Activated CD4-positive, alpha-beta memory T cell treated with anti-CD3 and anti-CD28 coated beads, Interleukin-2, amount 10 ng/mL, durations not matched to agents 7 days and 5 days (primary cell): ENCODE measurements around the gene SLC25A15. TPM values are rescaled to one million over a fixed set of nuclear protein-coding genes. Genes with fewer than 3 reads are reported as not detected.
A peak's percentile ranks its signal among the peaks of the same experiment; 100 is the strongest.

Source experiments
- CTCF ChIA-PET: fragments of 350-600 bp; sonication (Branson Sonifier 250); formaldehyde crosslinking; loops from one replicate; lab custom pipeline; 2021; ENCODE audit warnings: antibody characterized with exemption, inconsistent platforms; lab: Charles Lee
- POLR2A ChIA-PET: fragments of 350-600 bp; sonication (Branson Sonifier 250); formaldehyde crosslinking; loops from one replicate; lab custom pipeline; 2021; ENCODE audit warnings: antibody characterized with exemption; lab: Charles Lee
- DNase-seq: peaks from one replicate; pipeline ENCODE4 v3.0.0-alpha.2; 2020
- H3K27ac Mint-ChIP-seq: one replicate; pipeline ENCODE4 v1.8.0; 2021; ENCODE audit warnings: mild to moderate bottlenecking, mixed read lengths
- H3K27me3 Mint-ChIP-seq: one replicate; pipeline ENCODE4 v1.8.0; 2021; ENCODE audit warnings: mixed read lengths
- H3K36me3 Mint-ChIP-seq: one replicate; pipeline ENCODE4 v1.8.0; 2021; ENCODE audit warnings: low read depth, mixed read lengths
- H3K4me1 Mint-ChIP-seq: one replicate; pipeline ENCODE4 v1.8.0; 2021; ENCODE audit warnings: mixed read lengths
- H3K4me3 Mint-ChIP-seq: one replicate; pipeline ENCODE4 v1.8.0; 2021; ENCODE audit warnings: mild to moderate bottlenecking, mixed read lengths
- H3K9me3 Mint-ChIP-seq: one replicate; pipeline ENCODE4 v1.8.0; 2021; ENCODE audit warnings: mixed read lengths
- total RNA-seq, 2 experiments: library from RNA; stranded (reverse); gene quantifications; one replicate each; pipeline ENCODE4 v1.2.3, GENCODE V29; 2021

SLC25A15 gene
- total RNA-seq, result 1 to 10 TPM; 8.2 to 9.8 TPM

- Mint-ChIP-seq H3K4me3 (peak within 1 kb of the TSS; percentile 75), H3K9me3 (no peaks in the 10 kb centered on the region), H3K27me3 (no peaks in the 10 kb centered on the region), H3K27ac (peak within 1 kb of the TSS; percentile 68), H3K4me1 (peaks cover 36% of the 10 kb centered on the region), H3K36me3 (no peaks in the 10 kb centered on the region)
- DNase-seq, result peak; percentile 76
- ChIA-PET CTCF (interaction anchor here (0.9 to 2.8 kb wide), 3 partner anchors 9 to 132 kb away, joined by 3 to 29 read pairs (median 6); no protein-coding TSS in a partner anchor), POLR2A (interaction anchor here (0.9 to 3.9 kb wide), 12 partner anchors 9 to 523 kb away, joined by 3 to 26 read pairs (median 3); partner anchors contain the start of gene KBTBD7)
Measured at GRCh38 chr13:40789275-40790153, at the start of gene SLC25A15. TSS of gene SLC25A15 (plus strand) at chr13:40789611. CDS start at chr13:40793227, 3,616 bp downstream.

DNA sequence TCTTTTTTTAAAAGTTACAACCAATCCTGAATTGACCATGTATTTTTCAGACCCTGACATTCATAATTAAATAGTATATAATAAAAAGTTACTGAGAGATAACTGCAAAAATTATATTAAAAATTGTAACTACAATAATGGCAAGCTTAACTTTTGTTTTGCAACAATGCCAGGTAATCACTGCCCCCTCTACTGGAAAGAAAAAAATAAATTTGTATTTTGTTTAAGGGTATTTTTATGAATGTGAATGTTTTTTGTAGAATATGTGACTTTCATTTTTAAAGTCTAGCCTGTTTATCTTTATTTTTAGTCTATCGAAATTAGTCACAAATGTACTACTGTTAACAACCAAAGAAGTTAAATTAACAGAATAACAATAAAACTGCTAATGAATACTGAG, 40.1 kb upstream of the SLC25A15 start:
- DNase-seq, result no peak
- Mint-ChIP-seq H3K27ac (no peak overlapping the region), H3K36me3 (peaks cover 38% of the 10 kb centered on the region), H3K4me3 (no peak overlapping the region), H3K9me3 (no peaks in the 10 kb centered on the region), H3K4me1 (peaks cover 3% of the 10 kb centered on the region), H3K27me3 (no peaks in the 10 kb centered on the region)
- CTCF ChIA-PET, result interaction anchor here (1.3 kb wide), 1 partner anchor 48 kb away, joined by 3 read pairs; no protein-coding TSS in a partner anchor
- POLR2A ChIA-PET, result interaction anchor here (1.3 kb wide), 1 partner anchor 28 kb away, joined by 3 read pairs; no protein-coding TSS in a partner anchor

- Mint-ChIP-seq H3K27me3 (no peaks in the 10 kb centered on the region), H3K4me1 (peaks cover 6% of the 10 kb centered on the region), H3K27ac (no peak overlapping the region), H3K4me3 (no peak overlapping the region), H3K36me3 (peaks cover 61% of the 10 kb centered on the region), H3K9me3 (no peaks in the 10 kb centered on the region)
- POLR2A ChIA-PET, result no interaction called here
- CTCF ChIA-PET, result no interaction called here
- DNase-seq, result no peak
Measured at GRCh38 chr13:40755082-40755700, 34.2 kb upstream of the SLC25A15 start.

DNA sequence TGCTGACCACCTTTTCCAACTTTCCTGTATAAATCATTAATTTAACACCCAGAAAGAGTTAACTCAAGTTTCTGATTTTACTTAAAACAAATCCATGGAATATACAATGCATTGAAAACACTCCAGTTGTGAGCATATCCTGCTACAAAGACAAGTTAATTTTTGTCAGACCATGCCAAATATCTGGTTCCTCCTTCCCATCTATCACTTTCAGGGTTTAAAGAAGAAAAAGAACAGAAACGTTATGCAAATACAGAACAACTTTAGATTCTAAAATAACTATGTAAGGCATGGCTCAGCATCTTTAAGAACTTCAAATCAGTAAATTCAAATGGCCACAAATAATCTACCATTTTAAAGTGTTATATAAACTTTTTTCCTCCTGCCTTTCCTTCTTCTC, 33.4 kb upstream of the SLC25A15 start:
- H3K9me3 Mint-ChIP-seq, result no peaks in the 10 kb centered on the region
- CTCF ChIA-PET, result no interaction called here
- no peak for DNase-seq
- POLR2A ChIA-PET, result no interaction called here
- H3K4me1 Mint-ChIP-seq, result peaks cover 6% of the 10 kb centered on the region
- no peak overlapping the region for H3K4me3 Mint-ChIP-seq
- H3K36me3 Mint-ChIP-seq, result peaks cover 62% of the 10 kb centered on the region
- no peaks in the 10 kb centered on the region for H3K27me3 Mint-ChIP-seq
- no peak overlapping the region for H3K27ac Mint-ChIP-seq

DNA sequence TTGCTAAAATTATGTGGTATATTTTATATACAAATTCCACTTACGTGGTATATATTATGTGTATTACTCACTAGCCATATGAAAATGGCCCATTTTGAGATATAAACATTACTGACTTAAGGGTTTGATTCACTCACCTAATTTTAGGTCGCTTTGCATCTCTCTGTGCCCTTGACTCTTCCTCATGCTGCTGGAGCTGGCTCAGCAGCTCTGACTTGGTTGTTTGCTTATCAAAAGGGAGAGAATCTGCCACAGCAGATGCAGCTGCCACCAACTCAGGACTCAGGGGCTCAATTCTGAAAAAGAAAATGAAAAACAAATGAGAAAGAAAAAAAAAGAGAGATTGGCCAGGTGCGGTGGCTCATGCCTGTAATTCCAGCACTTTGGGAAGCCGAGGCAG, 30.6 kb upstream of the SLC25A15 start:
- peaks cover 16% of the 10 kb centered on the region for H3K4me1 Mint-ChIP-seq
- H3K27ac Mint-ChIP-seq, result no peak overlapping the region
- ChIA-PET CTCF (no interaction called here), POLR2A (no interaction called here)
- H3K36me3 Mint-ChIP-seq, result peaks cover 52% of the 10 kb centered on the region
- no peak overlapping the region for H3K4me3 Mint-ChIP-seq
- no peak for DNase-seq
- no peaks in the 10 kb centered on the region for H3K27me3 Mint-ChIP-seq
- H3K9me3 Mint-ChIP-seq, result no peaks in the 10 kb centered on the region

GRCh38 chr13:40762849-40763248, 26.6 kb upstream of the SLC25A15 start:
- H3K36me3 Mint-ChIP-seq, result peaks cover 43% of the 10 kb centered on the region
- H3K27me3 Mint-ChIP-seq, result no peaks in the 10 kb centered on the region
- ChIA-PET CTCF (no interaction called here), POLR2A (no interaction called here)
- no peak for DNase-seq
- peaks cover 33% of the 10 kb centered on the region for H3K4me1 Mint-ChIP-seq
- H3K4me3 Mint-ChIP-seq, result no peak overlapping the region
- no peak overlapping the region for H3K27ac Mint-ChIP-seq
- no peaks in the 10 kb centered on the region for H3K9me3 Mint-ChIP-seq

DNA sequence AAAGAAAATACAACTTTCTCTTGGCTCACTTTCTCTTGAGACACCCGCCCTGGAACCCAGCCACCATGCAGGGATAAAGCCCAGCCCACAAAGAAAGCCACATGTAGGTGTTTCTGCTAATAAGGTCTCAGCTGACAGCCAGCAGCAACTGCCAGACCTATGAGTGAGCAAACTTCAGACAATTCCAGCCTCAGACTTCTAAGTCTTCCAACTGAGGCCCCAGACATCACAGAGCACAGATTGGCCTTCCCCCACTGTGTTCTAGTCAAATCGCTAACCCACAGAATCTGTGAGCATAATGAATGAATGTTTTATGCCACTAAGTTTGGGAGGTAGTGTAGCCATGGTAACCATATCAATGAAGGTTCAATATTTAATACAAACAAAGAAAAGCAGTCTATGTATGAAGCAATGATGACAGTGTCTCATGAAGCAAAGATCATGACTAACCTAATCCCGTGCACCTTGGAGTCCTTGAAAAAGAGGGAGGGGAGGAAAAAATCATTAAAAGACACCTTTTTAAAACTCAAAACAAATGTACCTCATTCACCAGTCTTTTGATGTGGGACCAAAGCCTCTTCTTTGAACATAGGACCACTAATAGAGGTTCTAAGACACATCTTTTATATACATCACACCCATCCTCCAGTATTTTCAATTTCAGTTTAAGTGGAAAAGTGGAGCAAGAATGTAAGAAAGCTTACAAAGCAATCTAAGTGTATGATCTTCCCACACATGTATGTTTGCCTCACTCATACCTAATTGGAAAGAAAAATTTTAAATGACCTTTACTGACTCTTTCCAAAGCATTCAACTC, 24.6 kb upstream of the SLC25A15 start:
- H3K9me3 Mint-ChIP-seq, result no peaks in the 10 kb centered on the region
- no peak overlapping the region for H3K4me3 Mint-ChIP-seq
- POLR2A ChIA-PET, result interaction anchor here (1.0 to 1.9 kb wide), 2 partner anchors 11 to 25 kb away, joined by 3 to 4 read pairs; partner anchors contain the start of gene SLC25A15
- CTCF ChIA-PET, result interaction anchor here (1.2 to 1.4 kb wide), 2 partner anchors 12 to 13 kb away, joined by 5 read pairs; no protein-coding TSS in a partner anchor
- H3K36me3 Mint-ChIP-seq, result peaks cover 37% of the 10 kb centered on the region
- H3K27ac Mint-ChIP-seq, result no peak overlapping the region
- no peaks in the 10 kb centered on the region for H3K27me3 Mint-ChIP-seq
- peaks cover 38% of the 10 kb centered on the region for H3K4me1 Mint-ChIP-seq
- no peak for DNase-seq

DNA sequence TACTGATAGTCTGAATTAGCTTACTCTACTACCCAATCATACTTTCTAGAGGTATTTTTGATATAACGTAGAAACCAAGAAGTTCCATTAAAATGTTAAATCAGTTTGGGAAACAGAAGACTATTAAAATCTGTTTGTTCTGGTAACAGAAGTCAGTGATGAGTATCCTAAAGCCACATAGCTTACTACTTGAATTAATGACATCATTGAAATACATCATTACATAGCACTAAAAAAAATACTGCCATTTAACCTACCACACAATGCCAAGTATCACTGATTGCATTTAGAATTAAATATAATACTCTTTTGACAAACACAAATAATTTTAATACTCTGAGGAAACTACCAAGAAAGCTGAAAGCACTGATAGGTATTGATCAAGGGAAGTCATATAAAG, 23.8 kb upstream of the SLC25A15 start:
- Mint-ChIP-seq H3K4me1 (peaks cover 46% of the 10 kb centered on the region), H3K4me3 (no peak overlapping the region), H3K27ac (no peak overlapping the region), H3K27me3 (no peaks in the 10 kb centered on the region), H3K9me3 (no peaks in the 10 kb centered on the region), H3K36me3 (peaks cover 36% of the 10 kb centered on the region)
- no peak for DNase-seq
- POLR2A ChIA-PET, result interaction anchor here (1.0 to 1.9 kb wide), 2 partner anchors 11 to 24 kb away, joined by 3 to 4 read pairs; partner anchors contain the start of gene SLC25A15
- CTCF ChIA-PET, result interaction anchor here (1.2 kb wide), 1 partner anchor 11 kb away, joined by 5 read pairs; no protein-coding TSS in a partner anchor

- Mint-ChIP-seq H3K4me3 (peak overlapping the region; percentile 94), H3K27me3 (no peaks in the 10 kb centered on the region), H3K9me3 (no peaks in the 10 kb centered on the region), H3K27ac (peak overlapping the region; percentile 94), H3K4me1 (peaks cover 45% of the 10 kb centered on the region), H3K36me3 (peaks cover 14% of the 10 kb centered on the region)
- POLR2A ChIA-PET, result interaction anchor here (0.6 to 1.9 kb wide), 7 partner anchors 16 to 249 kb away, joined by 3 to 12 read pairs (median 4); partner anchors contain the start of genes ELF1 and SLC25A15
- CTCF ChIA-PET, result interaction anchor here (0.8 kb wide), 1 partner anchor 151 kb away, joined by 3 read pairs; no protein-coding TSS in a partner anchor
- DNase-seq, result no peak
Measured at GRCh38 chr13:40769970-40770369, 19.4 kb upstream of the SLC25A15 start.

- ChIA-PET POLR2A (interaction anchor here (0.6 to 1.9 kb wide), 7 partner anchors 17 to 248 kb away, joined by 3 to 12 read pairs (median 4); partner anchors contain the start of genes ELF1 and SLC25A15), CTCF (interaction anchor here (0.5 to 0.8 kb wide), 2 partner anchors 151 to 737 kb away, joined by 3 read pairs; no protein-coding TSS in a partner anchor)
- H3K4me3 Mint-ChIP-seq, result peak overlapping the region; percentile 94
- peaks cover 43% of the 10 kb centered on the region for H3K4me1 Mint-ChIP-seq
- no peak for DNase-seq
- peak overlapping the region; percentile 94 for H3K27ac Mint-ChIP-seq
- H3K27me3 Mint-ChIP-seq, result no peaks in the 10 kb centered on the region
- H3K9me3 Mint-ChIP-seq, result no peaks in the 10 kb centered on the region
- H3K36me3 Mint-ChIP-seq, result peaks cover 13% of the 10 kb centered on the region
Measured at GRCh38 chr13:40770609-40770933, 18.8 kb upstream of the SLC25A15 start.

GRCh38 chr13:40770934-40771618, 18.3 kb upstream of the SLC25A15 start, which contains the start of gene MRPS31:
TSS of gene MRPS31 (minus strand) at chr13:40771190. CDS start at chr13:40771136, 54 bp downstream.
- H3K27me3 Mint-ChIP-seq, result no peaks in the 10 kb centered on the region
- CTCF ChIA-PET, result interaction anchor here (0.5 to 0.8 kb wide), 3 partner anchors 12 to 738 kb away, joined by 3 to 4 read pairs (median 3); no protein-coding TSS in a partner anchor
- H3K36me3 Mint-ChIP-seq, result peaks cover 13% of the 10 kb centered on the region
- POLR2A ChIA-PET, result interaction anchor here (0.6 to 1.9 kb wide), 7 partner anchors 17 to 248 kb away, joined by 3 to 12 read pairs (median 3); partner anchors contain the start of genes ELF1 and SLC25A15
- H3K9me3 Mint-ChIP-seq, result no peaks in the 10 kb centered on the region
- peak within 1 kb of the TSS; percentile 94 for H3K4me3 Mint-ChIP-seq
- H3K27ac Mint-ChIP-seq, result peak within 1 kb of the TSS; percentile 94
- DNase-seq, result peak; percentile 97
- peaks cover 47% of the 10 kb centered on the region for H3K4me1 Mint-ChIP-seq
